ENCODE measurements around the gene SLC16A5. TPM values are rescaled to one million over a fixed set of nuclear protein-coding genes. Genes with fewer than 3 reads are reported as not detected.
"Not testable (repeated sequence)": the region's sequence is repeated elsewhere in the genome, so short reads cannot be mapped to it uniquely, and the experiment has no call there.

Gene SLC16A5
- total and polyA plus RNA-seq, 10 of the 15 experiments (the other 5 are each of a cell fraction or from before 2014, with no cell fraction given) = 0.03 to 3.1 (median 0.96) TPM

GRCh38 chr17:75043789-75044188 is 44.0 kb upstream of the SLC16A5 start:
- POLR2A ChIA-PET = interaction anchor here (0.7 kb wide), 1 partner anchor 55 kb away, joined by 5 read pairs; no protein-coding TSS in a partner anchor

DNA sequence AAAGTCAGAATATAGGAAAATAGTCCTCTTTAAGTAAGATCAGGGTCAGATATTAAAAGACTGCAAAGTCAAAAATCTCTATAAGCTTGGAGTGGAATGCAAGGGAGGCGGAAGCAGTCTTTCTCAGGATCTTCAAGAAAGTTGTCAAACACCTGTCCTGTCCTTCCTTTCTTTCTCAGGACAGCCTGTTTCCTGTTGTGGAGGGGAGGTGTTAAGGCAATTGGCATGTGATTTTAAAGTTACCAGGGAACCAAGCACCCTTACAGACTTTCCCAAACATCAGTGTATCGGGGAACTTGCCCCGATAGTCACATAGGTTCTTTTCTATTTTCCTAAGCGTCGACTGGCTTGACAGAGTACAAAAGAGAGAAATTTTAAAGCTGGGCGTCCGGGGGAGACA is 43.0 kb upstream of the SLC16A5 start:
- Histone ChIP-seq H3K79me2 (ENCODE audit: control insufficient read depth, insufficient read depth, low read length) (peaks cover 22% of the 10 kb centered on the region), H3K9ac (ENCODE audit: control insufficient read depth, insufficient read depth, low read length) (no peak overlapping the region), H3K4me1 (ENCODE audit: control insufficient read depth, insufficient read depth, low read length) (peaks cover 3% of the 10 kb centered on the region), H2AFZ (ENCODE audit: control insufficient read depth, low read depth, low read length) (no peak overlapping the region), H3K4me3 (no peak overlapping the region), H3K27ac (ENCODE audit: control insufficient read depth, insufficient read depth) (no peak overlapping the region), H3K36me3 (ENCODE audit: control insufficient read depth in 2 of 2, insufficient read depth in 2 of 2, low read length in 1 of 2) (peaks cover 0 to 8% of the 10 kb centered on the region in 2 experiments; a peak in 3 of 4 replicates), H3K9me3 (replicated peaks; ENCODE audit: control insufficient read depth, insufficient read depth, low read length) (no peaks in the 10 kb centered on the region), H3K4me2 (ENCODE audit: control insufficient read depth, insufficient read depth) (no peak overlapping the region; the same call in 1 of the 2 replicates), H4K20me1 (ENCODE audit: control insufficient read depth, insufficient read depth) (no peaks in the 10 kb centered on the region), H3K27me3 (replicated peaks in 1 of 2; ENCODE audit: control insufficient read depth in 2 of 2, insufficient read depth in 2 of 2, low read length in 1 of 2) (no peaks in the 10 kb centered on the region)
- 91% methylated on average over 7 of the region's 7 CpGs for WGBS (ENCODE audit: insufficient coverage, insufficient replicate concordance, low lambda C conversion rate, missing lambda C conversion rate)
- ATAC-seq = no peak
- intact Hi-C loops (cut with micrococcal nuclease; ENCODE audit: unreplicated experiment) (no loop called here), in situ Hi-C loops (cut with MboI) (no loop called here)
- CTCF ChIA-PET = no interaction called here
- POLR2A ChIA-PET = no interaction called here
- SMC1A ChIA-PET (ENCODE audit: uncharacterized antibody, unreplicated experiment) = no interaction called here
- no TSS peak for BruUV-seq (replicated peaks)
- no peak for DNase-seq (ENCODE audit: low read depth, low spot score)
- RAD21 ChIA-PET (ENCODE audit: unreplicated experiment) = no interaction called here
- no peak for TF ChIP-seq ESRRA (IDR thresholded peaks at IDR 0.05; ENCODE audit: low read length)
- no peak for TF ChIP-seq MLLT1 (IDR thresholded peaks at IDR 0.05)
- no peak for TF ChIP-seq NFYA (IDR thresholded peaks at IDR 0.05; ENCODE audit: borderline replicate concordance, low read depth, low read length)
- TF ChIP-seq PAX8 (IDR thresholded peaks at IDR 0.05) = no peak
- no peak for FAIRE-seq

More at GRCh38 chr17:75043789-75044188, 44.0 kb upstream of the SLC16A5 start:
- BruUV-seq (replicated peaks); DNase-seq (ENCODE audit: low read depth, low spot score); in situ Hi-C loops (cut with MboI); H3K27ac ChIP-seq (ENCODE audit: control insufficient read depth, insufficient read depth); H3K9ac ChIP-seq (ENCODE audit: control insufficient read depth, insufficient read depth, low read length); RAD21 ChIA-PET (ENCODE audit: unreplicated experiment); H3K4me3 ChIP-seq; H3K4me1 ChIP-seq (ENCODE audit: control insufficient read depth, insufficient read depth, low read length); CTCF ChIA-PET; H3K9me3 ChIP-seq (replicated peaks; ENCODE audit: control insufficient read depth, insufficient read depth, low read length); H3K4me2 ChIP-seq (ENCODE audit: control insufficient read depth, insufficient read depth); H2AFZ ChIP-seq (ENCODE audit: control insufficient read depth, low read depth, low read length); ATAC-seq; H4K20me1 ChIP-seq (ENCODE audit: control insufficient read depth, insufficient read depth); intact Hi-C loops (cut with micrococcal nuclease; ENCODE audit: unreplicated experiment); H3K27me3 ChIP-seq (replicated peaks in 1 of 2; ENCODE audit: control insufficient read depth in 2 of 2, insufficient read depth in 2 of 2, low read length in 1 of 2); FAIRE-seq: not testable (repeated sequence)
- 86% methylated on average over 4 of the region's 5 CpGs for WGBS (ENCODE audit: insufficient coverage, insufficient replicate concordance, low lambda C conversion rate, missing lambda C conversion rate)
- Histone ChIP-seq H3K36me3 (ENCODE audit: control insufficient read depth in 2 of 2, insufficient read depth in 2 of 2, low read length in 1 of 2) (peaks cover 4 to 13% of the 10 kb centered on the region in 2 experiments; a peak in 3 of 4 replicates), H3K79me2 (ENCODE audit: control insufficient read depth, insufficient read depth, low read length) (peaks cover 22% of the 10 kb centered on the region)
- SMC1A ChIA-PET (ENCODE audit: uncharacterized antibody, unreplicated experiment) = interaction anchor here (1.4 kb wide), 1 partner anchor 20 kb away, joined by 3 read pairs; no protein-coding TSS in a partner anchor

GRCh38 chr17:75045946-75046406 is 41.8 kb upstream of the SLC16A5 start:
- peak overlapping the region; percentile 78 for H3K9ac ChIP-seq (ENCODE audit: control insufficient read depth, insufficient read depth, low read length)
- peak overlapping the region; percentile 71 for H3K27ac ChIP-seq (ENCODE audit: control insufficient read depth, insufficient read depth)
- peaks cover 22% of the 10 kb centered on the region for H3K79me2 ChIP-seq (ENCODE audit: control insufficient read depth, insufficient read depth, low read length)
- in situ Hi-C loops (cut with MboI); H3K36me3 ChIP-seq (ENCODE audit: control insufficient read depth in 2 of 2, insufficient read depth in 2 of 2, low read length in 1 of 2); intact Hi-C loops (cut with micrococcal nuclease; ENCODE audit: unreplicated experiment); BruUV-seq (replicated peaks); H4K20me1 ChIP-seq (ENCODE audit: control insufficient read depth, insufficient read depth); H3K4me1 ChIP-seq (ENCODE audit: control insufficient read depth, insufficient read depth, low read length); DNase-seq (ENCODE audit: low read depth, low spot score); H3K9me3 ChIP-seq (replicated peaks; ENCODE audit: control insufficient read depth, insufficient read depth, low read length); H3K27me3 ChIP-seq (replicated peaks in 1 of 2; ENCODE audit: control insufficient read depth in 2 of 2, insufficient read depth in 2 of 2, low read length in 1 of 2); ATAC-seq; FAIRE-seq: not testable (repeated sequence)
- peak overlapping the region; percentile 65 for H3K4me2 ChIP-seq (ENCODE audit: control insufficient read depth, insufficient read depth)
- ChIA-PET CTCF (interaction anchor here (0.9 to 1.5 kb wide), 3 partner anchors 11 to 84 kb away, joined by 3 to 7 read pairs (median 4); no protein-coding TSS in a partner anchor), POLR2A (interaction anchor here (0.9 to 1.8 kb wide), 2 partner anchors 12 to 33 kb away, joined by 4 read pairs; no protein-coding TSS in a partner anchor), SMC1A (ENCODE audit: uncharacterized antibody, unreplicated experiment) (interaction anchor here (1.5 kb wide), 1 partner anchor 12 kb away, joined by 3 read pairs; no protein-coding TSS in a partner anchor), RAD21 (ENCODE audit: unreplicated experiment) (interaction anchor here (0.5 to 4.3 kb wide), 2 partner anchors 85 to 371 kb away, joined by 3 to 22 read pairs; no protein-coding TSS in a partner anchor)
- WGBS (ENCODE audit: insufficient coverage, insufficient replicate concordance, low lambda C conversion rate, missing lambda C conversion rate) = 9% methylated on average over 25 of the region's 25 CpGs
- H2AFZ ChIP-seq (ENCODE audit: control insufficient read depth, low read depth, low read length) = peak overlapping the region; percentile 67; the same call in 1 of the 2 replicates
- peak overlapping the region; percentile 97 for H3K4me3 ChIP-seq
